Activated CD4-positive, alpha-beta memory T cell treated with anti-CD3 and anti-CD28 coated beads for 36 hours (primary cell): Measurements from ENCODE around the gene RPUSD1. TPM values are rescaled to one million over a fixed set of nuclear protein-coding genes. Genes with fewer than 3 reads are reported as not detected.
"Not testable (repeated sequence)": the region's sequence is repeated elsewhere in the genome, so short reads cannot be mapped to it uniquely, and the experiment has no call there.

ENCODE experiments used
- CTCF ChIA-PET: fragments of 350-600 bp; sonication (Branson Sonifier 250); formaldehyde crosslinking; loops from one replicate; lab custom pipeline; 2021; ENCODE audit warnings: antibody characterized with exemption, inconsistent platforms; lab: Charles Lee
- POLR2A ChIA-PET: fragments of 350-600 bp; sonication (Branson Sonifier 250); formaldehyde crosslinking; loops from one replicate; lab custom pipeline; 2021; ENCODE audit warnings: antibody characterized with exemption; lab: Charles Lee
- DNase-seq: peaks from one replicate; pipeline ENCODE4 v3.0.0-alpha.2; 2020
- H3K27ac Mint-ChIP-seq: one replicate; pipeline ENCODE4 v1.8.0; 2021; ENCODE audit warnings: mixed read lengths
- H3K27me3 Mint-ChIP-seq: one replicate; pipeline ENCODE4 v1.8.0; 2021; ENCODE audit warnings: mixed read lengths
- H3K36me3 Mint-ChIP-seq: one replicate; pipeline ENCODE4 v1.8.0; 2021; ENCODE audit warnings: mixed read lengths
- H3K4me1 Mint-ChIP-seq: one replicate; pipeline ENCODE4 v1.8.0; 2021; ENCODE audit warnings: low read depth, mixed read lengths
- H3K4me3 Mint-ChIP-seq: one replicate; pipeline ENCODE4 v1.8.0; 2021; ENCODE audit warnings: mild to moderate bottlenecking, mixed read lengths
- H3K9me3 Mint-ChIP-seq: one replicate; pipeline ENCODE4 v1.8.0; 2021; ENCODE audit warnings: mixed read lengths
- intact Hi-C: fragments of 100-400 bp; cut with micrococcal nuclease; formaldehyde crosslinking; loops from one replicate; pipeline ENCODE4 v1.15.1; 2023
- total RNA-seq, 2 experiments: library from RNA; stranded (reverse); gene quantifications; one replicate each; pipeline ENCODE4 v1.2.3, GENCODE V29; 2021

Gene RPUSD1, protein sequence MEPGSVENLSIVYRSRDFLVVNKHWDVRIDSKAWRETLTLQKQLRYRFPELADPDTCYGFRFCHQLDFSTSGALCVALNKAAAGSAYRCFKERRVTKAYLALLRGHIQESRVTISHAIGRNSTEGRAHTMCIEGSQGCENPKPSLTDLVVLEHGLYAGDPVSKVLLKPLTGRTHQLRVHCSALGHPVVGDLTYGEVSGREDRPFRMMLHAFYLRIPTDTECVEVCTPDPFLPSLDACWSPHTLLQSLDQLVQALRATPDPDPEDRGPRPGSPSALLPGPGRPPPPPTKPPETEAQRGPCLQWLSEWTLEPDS
- total RNA-seq = 10 to 100 TPM; 13.7 to 15.5 TPM

DNA sequence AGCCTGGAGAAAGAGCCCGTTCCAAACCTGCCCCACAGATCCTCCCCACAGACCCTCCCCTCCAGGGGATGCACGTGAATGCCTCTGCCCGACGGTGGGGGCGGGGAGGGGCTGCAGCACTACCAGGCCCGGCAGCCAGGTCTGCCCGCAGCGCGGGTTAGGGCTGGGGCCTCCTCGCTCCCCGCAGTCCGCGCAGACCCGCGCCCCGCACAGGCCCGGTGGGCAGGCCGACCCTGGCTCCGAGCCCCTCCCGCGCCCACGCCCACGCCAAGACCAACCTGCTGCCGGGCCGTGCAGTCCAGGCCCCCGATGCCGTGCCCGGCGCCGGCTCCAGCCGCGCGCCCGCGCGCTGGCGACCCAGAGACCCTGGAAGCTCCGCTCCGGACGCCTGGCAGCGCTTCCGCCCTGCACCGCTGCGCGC is at the start of gene RPUSD1:
RPUSD1 (minus strand) TSS at position 404 of the 421 bp plus-strand sequence. CDS start 644 bp downstream, outside the sequence.
- POLR2A ChIA-PET = interaction anchor here (0.5 to 1.5 kb wide), 6 partner anchors 13 to 1805 kb away, joined by 3 to 7 read pairs (median 5); partner anchors contain the start of genes ANTKMT and GNG13

DNA sequence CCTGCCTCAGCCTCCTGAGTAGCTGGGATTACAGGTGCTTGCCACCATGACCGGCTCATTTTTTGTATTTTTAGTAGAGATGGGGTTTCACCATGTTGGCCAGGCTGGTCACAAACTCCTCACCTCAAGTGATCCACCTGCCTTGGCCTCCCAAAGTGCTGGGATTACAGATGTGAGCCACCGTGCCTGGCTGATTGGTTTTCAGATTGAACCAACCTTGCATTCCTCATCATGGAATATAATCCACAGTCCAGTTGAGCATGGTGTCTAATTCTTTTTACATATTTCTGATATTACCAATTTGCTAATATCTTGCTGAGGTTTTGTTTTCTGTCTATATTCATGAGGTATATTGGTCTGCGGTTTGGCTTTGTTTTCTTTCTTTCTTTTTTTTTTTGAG is 48.6 kb upstream of the RPUSD1 start:
- DNase-seq, H3K4me3 Mint-ChIP-seq, CTCF ChIA-PET, H3K4me1 Mint-ChIP-seq, H3K27ac Mint-ChIP-seq, H3K36me3 Mint-ChIP-seq, intact Hi-C loops, H3K27me3 Mint-ChIP-seq, POLR2A ChIA-PET: not testable (repeated sequence)
- peaks cover 16% of the 10 kb centered on the region for H3K9me3 Mint-ChIP-seq

More for the DNA sequence above, at the start of gene RPUSD1:
- no peak for DNase-seq
- peaks cover 5% of the 10 kb centered on the region for H3K4me1 Mint-ChIP-seq
- H3K36me3 Mint-ChIP-seq = peaks cover 11% of the 10 kb centered on the region
- CTCF ChIA-PET = interaction anchor here (1.0 to 8.0 kb wide), 5 partner anchors 16 to 74 kb away, joined by 3 to 120 read pairs (median 4); partner anchors contain the start of genes ANTKMT and METRN
- H3K27me3 Mint-ChIP-seq = no peaks in the 10 kb centered on the region
- H3K9me3 Mint-ChIP-seq = no peaks in the 10 kb centered on the region
- intact Hi-C loops = no loop called here
- H3K4me3 Mint-ChIP-seq = peak within 1 kb of the TSS; percentile 87
- peak within 1 kb of the TSS; percentile 60 for H3K27ac Mint-ChIP-seq

DNA sequence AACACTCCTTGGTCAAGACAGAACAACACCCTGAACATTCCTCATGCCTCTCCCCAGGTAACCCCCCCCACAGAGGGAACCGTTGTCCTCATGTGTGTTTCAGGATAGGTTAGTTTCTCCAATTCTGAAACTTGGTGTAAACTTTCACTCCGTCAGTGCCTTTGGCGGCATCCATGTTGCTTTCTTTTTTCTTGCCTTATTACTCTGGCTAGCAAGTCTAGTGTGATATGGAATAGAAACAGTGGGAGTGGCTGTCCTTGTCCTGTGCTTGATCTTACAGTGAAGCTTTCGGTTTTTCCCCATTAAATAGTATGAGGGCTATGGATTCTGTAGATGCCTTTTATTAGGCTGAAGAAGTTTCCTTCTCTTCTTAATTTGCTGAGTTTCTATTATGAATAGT is 48.0 kb upstream of the RPUSD1 start:
- no peak overlapping the region for H3K27ac Mint-ChIP-seq
- no peaks in the 10 kb centered on the region for H3K36me3 Mint-ChIP-seq
- no peak for DNase-seq
- no peak overlapping the region for H3K4me3 Mint-ChIP-seq
- intact Hi-C loops = no loop called here
- ChIA-PET POLR2A (no interaction called here), CTCF (no interaction called here)
- peaks cover 16% of the 10 kb centered on the region for H3K9me3 Mint-ChIP-seq
- H3K4me1 Mint-ChIP-seq = no peaks in the 10 kb centered on the region
- H3K27me3 Mint-ChIP-seq = no peaks in the 10 kb centered on the region

DNA sequence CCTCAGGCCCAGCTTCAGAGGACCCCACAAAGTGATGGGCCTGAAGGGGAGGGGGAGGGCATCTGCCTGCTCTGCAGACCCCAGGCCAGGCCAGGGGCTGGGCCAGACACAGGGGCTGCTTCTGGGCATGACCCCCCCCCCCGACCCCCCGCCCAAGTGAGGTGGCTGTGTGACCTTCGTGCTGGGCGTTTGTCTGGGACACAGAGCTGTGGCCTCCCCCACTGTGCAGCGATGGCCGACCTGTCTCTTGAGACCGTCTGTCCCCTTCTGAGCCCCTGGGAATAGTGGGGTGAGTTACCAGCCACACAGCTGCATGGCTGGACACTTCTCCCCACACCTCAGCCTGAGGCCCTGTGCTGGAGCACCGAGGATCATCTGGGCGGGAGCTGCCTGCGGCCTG is 47.2 kb upstream of the RPUSD1 start:
- no peak overlapping the region for H3K27ac Mint-ChIP-seq
- CTCF ChIA-PET = no interaction called here
- no peaks in the 10 kb centered on the region for H3K36me3 Mint-ChIP-seq
- H3K9me3 Mint-ChIP-seq = peaks cover 16% of the 10 kb centered on the region
- no peaks in the 10 kb centered on the region for H3K27me3 Mint-ChIP-seq
- no peaks in the 10 kb centered on the region for H3K4me1 Mint-ChIP-seq
- no peak for DNase-seq
- POLR2A ChIA-PET = no interaction called here
- intact Hi-C loops = no loop called here
- no peak overlapping the region for H3K4me3 Mint-ChIP-seq

DNA sequence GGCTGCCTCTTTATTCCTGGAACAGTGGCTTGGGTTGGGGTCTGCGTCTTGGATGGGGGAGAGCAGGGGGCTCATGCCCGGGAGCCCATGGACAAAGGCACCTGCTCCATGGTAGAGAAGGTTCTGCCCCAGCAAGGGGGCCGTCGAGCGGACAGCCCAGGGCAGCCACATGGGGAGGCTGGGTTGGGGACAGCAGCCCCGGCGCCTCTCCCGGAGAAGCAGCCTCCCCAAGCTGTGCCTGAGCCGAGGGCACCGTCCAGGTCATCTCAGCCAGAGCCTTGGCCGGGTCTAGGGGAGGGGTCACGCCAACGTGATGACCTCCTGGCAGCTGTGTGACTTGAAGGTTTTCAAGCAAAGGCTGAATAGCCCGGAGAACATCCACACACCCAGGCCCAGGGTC is 45.2 kb upstream of the RPUSD1 start:
- CTCF ChIA-PET = no interaction called here
- Mint-ChIP-seq H3K4me3 (no peak overlapping the region), H3K27ac (no peak overlapping the region), H3K27me3 (no peaks in the 10 kb centered on the region), H3K36me3 (no peaks in the 10 kb centered on the region), H3K9me3 (peaks cover 16% of the 10 kb centered on the region), H3K4me1 (no peaks in the 10 kb centered on the region)
- intact Hi-C loops = no loop called here
- POLR2A ChIA-PET = no interaction called here
- no peak for DNase-seq

DNA sequence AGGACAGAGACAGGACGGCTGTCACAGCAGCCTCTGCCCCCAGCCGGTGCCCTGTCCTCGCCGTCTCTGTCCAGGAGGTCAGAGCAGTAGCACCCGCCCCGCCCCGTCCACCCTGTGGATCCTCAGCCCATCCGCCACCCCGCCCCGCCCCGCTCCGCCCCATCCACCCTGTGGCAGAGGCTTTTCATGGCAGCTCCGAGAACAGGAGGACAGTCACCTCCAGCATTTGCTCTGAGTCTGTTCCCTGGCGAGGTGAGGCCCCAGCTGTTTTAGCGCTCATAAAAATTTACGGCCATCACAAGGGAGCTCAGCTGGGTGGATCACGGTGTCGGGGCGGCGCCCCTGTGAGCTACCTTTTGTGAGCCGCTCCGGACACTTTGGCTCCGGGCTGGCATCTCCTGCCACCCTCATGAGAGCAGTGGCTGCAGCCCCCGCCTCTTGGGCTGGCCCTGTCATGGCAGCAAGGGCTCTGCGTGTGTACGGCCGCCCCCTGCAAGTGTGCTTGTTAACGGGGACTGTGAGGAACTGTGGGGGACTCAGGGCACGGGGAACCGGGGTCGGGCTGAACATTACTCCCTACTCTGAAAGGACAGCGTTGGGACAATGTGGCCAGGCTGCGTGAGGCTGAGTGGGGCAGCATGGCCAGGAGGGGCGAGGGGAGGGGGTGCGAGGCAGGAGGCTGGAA is 44.6 kb upstream of the RPUSD1 start:
- no peak overlapping the region for H3K4me3 Mint-ChIP-seq
- no peak for DNase-seq
- no peak overlapping the region for H3K27ac Mint-ChIP-seq
- no peaks in the 10 kb centered on the region for H3K27me3 Mint-ChIP-seq
- POLR2A ChIA-PET = no interaction called here
- CTCF ChIA-PET = no interaction called here
- H3K9me3 Mint-ChIP-seq = peaks cover 16% of the 10 kb centered on the region
- no peaks in the 10 kb centered on the region for H3K36me3 Mint-ChIP-seq
- no peaks in the 10 kb centered on the region for H3K4me1 Mint-ChIP-seq
- intact Hi-C loops = no loop called here

DNA sequence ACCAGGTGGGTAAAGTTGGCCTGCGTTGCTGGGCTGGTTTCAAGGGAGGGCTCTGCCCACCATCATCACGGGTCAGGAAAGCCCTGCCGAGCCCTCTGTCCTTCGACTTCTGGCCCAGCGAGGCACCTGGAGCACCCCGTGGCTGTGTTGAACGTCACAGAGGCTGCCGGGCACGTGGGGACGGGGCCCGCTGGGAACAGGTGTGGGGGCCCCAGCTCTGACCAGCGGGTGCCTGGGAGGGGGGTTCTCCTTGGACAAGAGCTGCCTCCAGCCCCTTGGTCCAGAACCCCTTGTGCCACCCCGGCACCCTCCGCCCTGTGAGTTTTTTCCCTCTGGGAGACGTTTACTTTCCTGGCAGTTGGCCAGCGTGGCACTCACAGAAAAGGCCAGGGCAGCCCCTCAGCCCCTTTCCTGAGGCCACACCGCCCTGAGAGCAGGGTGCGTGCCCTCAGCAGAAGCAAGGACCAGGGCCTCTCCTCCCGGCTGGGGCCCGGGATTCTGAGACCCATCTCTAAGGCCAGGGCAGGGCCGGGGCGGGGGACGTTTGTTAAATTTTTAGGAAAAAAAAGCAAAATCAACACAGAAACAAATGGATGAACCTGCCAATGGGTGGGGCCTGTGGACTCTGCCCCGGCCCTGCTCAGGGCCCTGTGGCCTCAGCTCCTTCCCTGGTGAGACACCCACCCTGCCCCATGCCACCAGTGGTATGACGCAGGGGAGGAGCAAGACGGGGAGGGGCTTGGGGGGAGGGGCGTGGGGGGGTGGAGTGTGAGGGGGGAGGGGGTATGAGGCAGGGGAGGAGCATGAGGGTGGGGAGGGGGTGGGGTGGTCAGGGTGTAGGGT is 43.6 kb upstream of the RPUSD1 start:
- no peak for DNase-seq
- Mint-ChIP-seq H3K27ac (no peak overlapping the region), H3K27me3 (no peaks in the 10 kb centered on the region), H3K4me3 (no peak overlapping the region), H3K9me3 (peaks cover 12% of the 10 kb centered on the region), H3K4me1 (no peaks in the 10 kb centered on the region), H3K36me3 (no peaks in the 10 kb centered on the region)
- CTCF ChIA-PET = no interaction called here
- POLR2A ChIA-PET = no interaction called here
- intact Hi-C loops = no loop called here

DNA sequence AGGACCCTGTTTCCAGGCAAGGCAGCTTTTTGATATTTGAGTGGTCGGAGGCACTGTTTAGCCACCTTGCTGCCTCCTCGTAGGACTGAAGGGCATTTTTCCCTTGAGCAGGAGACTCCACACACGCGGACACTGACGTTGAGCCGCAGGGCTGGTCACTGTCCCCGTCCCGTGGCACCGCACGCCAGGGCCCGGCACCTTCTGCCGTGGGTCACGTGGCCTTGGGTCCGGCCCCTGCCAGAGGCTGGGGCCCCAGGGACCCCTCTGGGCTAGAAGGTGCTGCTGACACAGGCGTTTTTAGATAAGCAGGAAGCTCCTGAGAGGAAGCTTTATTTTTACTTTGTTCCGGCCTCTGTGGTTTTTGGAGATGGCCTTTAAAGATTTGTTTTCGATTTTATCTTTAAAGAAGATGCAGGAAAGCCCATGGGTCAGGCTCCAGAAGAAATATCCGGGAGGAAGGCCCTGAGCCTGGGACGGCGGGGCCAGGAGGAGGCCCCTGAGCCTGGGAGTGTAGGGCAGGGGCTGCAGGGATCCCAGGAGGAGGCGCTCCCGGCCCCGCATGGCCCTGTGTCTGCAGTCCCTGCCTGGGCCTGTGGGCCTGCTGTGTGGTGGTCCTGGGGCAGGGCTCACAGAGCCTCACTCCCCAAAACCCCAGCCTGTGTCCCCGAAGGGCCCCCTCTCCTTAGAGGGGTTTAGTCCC is 42.8 kb upstream of the RPUSD1 start:
- H3K4me3 Mint-ChIP-seq = no peak overlapping the region
- intact Hi-C loops = no loop called here
- no peaks in the 10 kb centered on the region for H3K27me3 Mint-ChIP-seq
- H3K27ac Mint-ChIP-seq = no peak overlapping the region
- H3K36me3 Mint-ChIP-seq = no peaks in the 10 kb centered on the region
- POLR2A ChIA-PET = no interaction called here
- peaks cover 6% of the 10 kb centered on the region for H3K9me3 Mint-ChIP-seq
- DNase-seq = no peak
- CTCF ChIA-PET = no interaction called here
- H3K4me1 Mint-ChIP-seq = no peaks in the 10 kb centered on the region

DNA sequence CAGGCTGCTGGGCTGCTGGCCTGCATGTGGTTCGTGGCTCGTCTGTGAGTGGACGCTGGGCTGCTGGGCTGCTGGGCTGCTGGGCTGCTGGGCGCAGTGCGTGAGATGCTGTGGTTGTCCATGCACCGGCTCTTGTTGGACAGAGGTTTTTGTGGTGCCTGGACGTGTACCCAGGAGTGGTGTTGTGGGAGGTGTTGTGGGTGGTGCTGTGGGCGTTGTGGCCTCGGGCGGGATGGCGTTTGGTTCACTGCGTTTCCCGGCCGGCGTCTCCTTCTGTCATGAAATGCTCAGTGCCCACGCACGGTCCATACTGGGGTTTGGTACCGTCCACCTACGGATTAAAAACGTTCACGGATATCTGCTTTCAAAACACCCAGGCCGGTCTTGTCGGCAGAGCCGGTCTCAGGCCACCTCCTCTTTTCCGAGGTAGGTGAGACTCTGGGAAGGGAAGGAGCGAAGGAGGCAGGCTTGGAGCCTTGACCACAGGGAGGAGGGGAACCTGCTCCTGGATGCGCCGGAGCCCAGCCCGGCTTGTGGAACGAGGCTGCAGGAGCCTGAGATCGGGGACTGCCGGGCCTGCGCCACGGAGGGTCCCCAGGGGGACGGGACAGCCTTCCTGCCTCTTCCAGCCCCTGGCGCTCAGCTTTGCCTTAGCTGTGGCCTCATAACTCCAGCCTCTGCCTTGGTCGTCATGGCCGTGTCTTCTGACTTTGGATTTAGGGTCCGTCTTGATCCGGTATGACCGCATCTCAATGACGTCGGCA is 42.1 kb upstream of the RPUSD1 start:
- no peak for DNase-seq
- POLR2A ChIA-PET = no interaction called here
- Mint-ChIP-seq H3K36me3 (no peaks in the 10 kb centered on the region), H3K27ac (no peak overlapping the region), H3K4me1 (no peaks in the 10 kb centered on the region), H3K27me3 (no peaks in the 10 kb centered on the region), H3K9me3 (no peaks in the 10 kb centered on the region), H3K4me3 (no peak overlapping the region)
- intact Hi-C loops = no loop called here
- CTCF ChIA-PET = no interaction called here

DNA sequence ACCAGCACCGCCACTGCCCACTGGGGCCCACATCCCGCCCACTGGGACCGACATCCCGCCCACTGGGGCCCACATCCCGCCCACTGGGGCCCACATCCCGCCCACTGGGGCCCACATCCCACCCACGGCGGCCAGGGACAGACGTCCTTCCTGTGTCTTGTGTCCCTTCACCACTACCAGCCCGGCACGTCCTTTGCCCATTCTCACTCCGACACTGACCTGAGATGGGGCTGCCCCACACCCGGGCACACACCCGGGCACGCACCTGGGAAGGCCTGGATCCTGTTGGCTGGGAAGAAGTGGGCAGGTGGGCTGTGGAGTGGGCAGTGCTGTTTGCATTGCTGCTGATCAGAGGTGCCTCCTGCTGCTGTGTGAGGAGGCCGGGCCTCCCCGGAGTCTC is 40.7 kb upstream of the RPUSD1 start:
- H3K9me3 Mint-ChIP-seq = no peaks in the 10 kb centered on the region
- H3K4me1 Mint-ChIP-seq = no peaks in the 10 kb centered on the region
- DNase-seq = no peak
- no peaks in the 10 kb centered on the region for H3K27me3 Mint-ChIP-seq
- no peak overlapping the region for H3K4me3 Mint-ChIP-seq
- intact Hi-C loops = no loop called here
- POLR2A ChIA-PET = no interaction called here
- no peaks in the 10 kb centered on the region for H3K36me3 Mint-ChIP-seq
- no peak overlapping the region for H3K27ac Mint-ChIP-seq
- CTCF ChIA-PET = no interaction called here

DNA sequence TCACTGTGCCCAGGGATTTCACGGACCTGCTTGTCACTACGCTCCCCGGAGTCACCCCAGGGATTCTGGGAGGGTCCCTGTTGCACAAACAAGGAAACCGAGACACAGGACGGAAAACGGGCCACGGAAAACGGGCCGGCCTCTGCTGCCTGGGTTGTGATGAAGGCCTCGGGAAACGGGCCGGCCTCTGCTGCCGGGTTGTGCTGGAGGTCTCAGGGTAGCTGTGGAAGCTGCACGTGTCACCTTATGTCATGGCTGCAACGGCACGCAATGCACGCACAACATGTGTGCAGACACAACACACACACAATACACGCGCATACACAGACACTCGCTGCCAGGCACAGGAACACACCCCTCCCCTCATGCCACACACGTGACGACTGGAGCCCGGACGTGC is 39.3 kb upstream of the RPUSD1 start:
- ChIA-PET POLR2A (no interaction called here), CTCF (no interaction called here)
- H3K4me1 Mint-ChIP-seq = no peaks in the 10 kb centered on the region
- no peaks in the 10 kb centered on the region for H3K9me3 Mint-ChIP-seq
- H3K36me3 Mint-ChIP-seq = no peaks in the 10 kb centered on the region
- no peak overlapping the region for H3K27ac Mint-ChIP-seq
- no peak for DNase-seq
- intact Hi-C loops = no loop called here
- H3K4me3 Mint-ChIP-seq = no peak overlapping the region
- no peaks in the 10 kb centered on the region for H3K27me3 Mint-ChIP-seq
